ENCODE results near the gene TADA2B.
A peak's percentile ranks its signal among the peaks of the same experiment; 100 is the strongest.
"Not testable (repeated sequence)": the region's sequence is repeated elsewhere in the genome, so short reads cannot be mapped to it uniquely, and the experiment has no call there.

Gene TADA2B

DNA sequence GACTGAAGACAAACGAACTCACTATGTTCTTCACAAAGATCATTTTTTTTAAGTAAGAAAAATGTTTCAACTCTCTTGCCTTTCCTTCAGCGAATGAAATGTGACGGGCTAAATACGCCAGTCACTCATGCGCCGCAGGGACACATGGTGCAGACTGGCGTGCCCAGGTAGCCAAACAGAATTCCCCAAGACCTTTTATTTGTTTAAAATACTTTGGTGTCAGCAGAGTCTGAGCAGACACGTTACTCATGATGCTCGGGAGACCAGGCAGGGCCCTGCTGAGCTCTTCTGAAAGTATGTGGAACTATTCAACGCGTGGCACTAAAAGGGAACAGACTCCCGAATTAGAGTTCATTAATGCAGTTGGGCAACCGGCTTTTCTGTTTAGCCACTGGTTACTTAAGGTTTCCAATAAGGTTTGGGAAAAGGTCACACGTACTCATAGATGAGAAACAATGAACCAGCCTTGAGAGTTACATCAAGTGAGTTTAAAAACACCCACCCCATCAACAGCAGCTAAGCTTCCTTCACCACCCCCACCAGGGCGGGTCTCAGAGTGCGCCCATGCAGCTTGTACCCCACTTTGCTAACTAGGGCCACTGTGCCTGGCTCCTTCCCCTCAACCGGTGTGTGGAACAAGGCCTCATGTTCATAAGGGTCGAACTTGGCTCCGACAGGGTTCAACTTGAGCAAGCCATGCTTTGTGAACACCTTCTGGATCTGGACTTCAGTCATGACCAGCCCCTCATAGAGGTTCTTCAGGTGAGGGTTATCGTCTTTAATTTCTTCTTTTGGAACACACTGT, 17.4 kb downstream of the TADA2B start:
- no peak for DNase-seq

DNA sequence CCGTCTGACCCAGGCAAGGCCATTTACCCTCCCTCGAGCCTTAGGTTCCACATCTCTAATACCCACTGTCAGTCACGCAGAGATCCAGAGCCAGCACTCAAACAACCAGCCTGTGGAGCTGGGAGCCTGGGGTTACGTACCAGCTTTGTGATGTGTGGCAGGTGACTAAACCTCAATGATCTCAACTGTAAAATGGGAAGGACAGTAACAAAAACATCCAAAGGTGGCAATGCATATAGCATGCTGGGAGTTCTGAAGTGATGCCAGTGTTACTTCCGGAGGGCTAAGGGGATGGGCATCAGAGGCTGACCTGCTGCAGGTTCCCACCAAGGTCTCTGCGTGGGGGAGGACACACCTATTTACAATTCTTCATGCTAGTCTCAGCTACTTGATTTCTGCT, 18.6 kb downstream of the TADA2B start:
- DNase-seq = no peak

DNA sequence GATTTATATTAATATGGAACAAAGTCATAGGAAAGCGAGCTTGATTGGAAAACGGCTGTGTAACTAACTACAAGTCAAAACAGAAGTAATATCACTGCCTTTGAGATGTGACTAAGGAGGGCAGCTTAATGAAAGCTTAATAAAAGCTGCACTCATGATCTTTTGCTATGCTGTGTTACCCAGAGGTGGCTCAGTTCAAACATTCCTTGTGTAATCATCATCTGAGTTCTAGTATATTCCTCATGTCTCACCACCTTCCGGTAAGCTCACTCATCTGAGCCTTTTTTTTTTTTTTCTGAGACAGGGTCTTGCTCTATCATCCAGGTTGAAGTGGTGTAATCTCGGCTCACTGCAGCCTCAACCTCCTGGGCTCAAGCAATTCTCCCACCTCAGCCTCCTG, 19.6 kb downstream of the TADA2B start:
- DNase-seq = no peak

DNA sequence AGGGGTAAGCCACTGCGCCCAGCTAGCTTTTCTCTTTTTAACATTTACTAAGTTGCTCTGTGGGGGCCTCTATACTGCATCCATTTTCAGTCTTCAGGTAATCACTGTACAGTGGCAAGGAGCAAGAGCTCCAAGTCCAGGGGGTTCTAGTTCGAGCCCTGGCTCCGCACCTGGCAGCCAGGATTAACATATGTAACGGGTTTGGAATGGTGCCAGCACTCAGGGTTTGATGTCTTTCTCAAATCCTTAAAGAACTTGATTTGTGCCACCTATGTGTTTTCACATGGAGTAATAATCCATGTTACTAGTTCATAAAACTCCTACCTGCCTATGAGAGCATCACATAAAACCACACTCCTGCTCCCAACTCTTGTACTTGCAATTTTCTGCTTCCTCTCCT, 20.2 kb downstream of the TADA2B start:
- no peak for DNase-seq

DNA sequence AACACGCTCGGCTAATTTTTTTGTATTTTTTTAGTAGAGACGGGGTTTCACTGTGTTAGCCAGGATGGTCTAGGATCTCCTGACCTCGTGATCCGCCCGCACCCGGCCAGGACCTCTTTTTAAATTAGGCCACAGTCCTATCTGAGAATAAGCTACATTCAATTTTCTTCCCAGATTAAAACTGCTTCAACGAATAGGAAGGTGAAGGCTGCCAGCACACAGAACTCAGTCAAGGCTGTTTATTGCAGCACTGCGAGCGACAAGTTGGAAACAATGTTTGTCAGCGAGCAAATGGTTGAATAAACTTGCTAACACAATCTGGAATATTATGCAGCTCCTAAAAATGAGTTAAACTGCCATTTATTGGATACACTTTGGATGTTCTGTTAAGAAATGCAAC, 22.8 kb downstream of the TADA2B start:
- no peak for DNase-seq

DNA sequence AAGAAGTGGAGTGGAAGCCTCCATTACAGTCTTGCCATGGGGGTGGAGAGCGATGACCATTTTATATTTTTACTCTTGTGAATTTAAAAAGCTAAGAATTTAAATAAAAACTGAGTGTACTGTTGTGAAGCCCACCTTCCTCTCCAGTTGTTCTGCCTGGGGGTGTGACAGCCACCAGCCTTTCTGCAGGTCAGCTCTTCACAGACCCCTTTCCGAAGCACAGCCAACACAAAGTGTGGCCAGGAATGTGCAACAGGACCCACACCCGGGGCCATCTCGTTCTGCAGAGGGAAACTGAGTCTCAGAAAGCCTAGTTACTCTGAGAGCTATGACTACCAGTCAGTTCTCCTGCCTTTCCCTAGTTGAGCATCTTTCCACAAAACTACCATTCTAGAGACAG, 23.3 kb downstream of the TADA2B start:
- DNase-seq = no peak

DNA sequence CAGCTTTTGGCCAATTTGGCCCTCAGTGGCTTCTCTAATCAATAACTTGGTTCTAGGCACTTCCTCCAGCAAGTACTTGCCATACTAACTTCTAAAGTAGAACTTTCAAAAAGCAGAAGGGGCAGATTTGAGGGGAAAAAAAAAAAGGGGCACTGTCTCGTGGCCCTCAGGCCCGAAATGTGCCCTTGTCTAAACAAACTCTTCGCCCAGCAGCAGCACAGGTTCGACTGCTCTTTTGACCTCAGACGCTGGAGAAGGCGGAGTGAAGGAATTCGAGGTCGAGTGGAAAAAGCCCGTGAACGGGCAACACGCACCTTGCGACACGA, 23.9 kb downstream of the TADA2B start:
- no peak for DNase-seq

DNA sequence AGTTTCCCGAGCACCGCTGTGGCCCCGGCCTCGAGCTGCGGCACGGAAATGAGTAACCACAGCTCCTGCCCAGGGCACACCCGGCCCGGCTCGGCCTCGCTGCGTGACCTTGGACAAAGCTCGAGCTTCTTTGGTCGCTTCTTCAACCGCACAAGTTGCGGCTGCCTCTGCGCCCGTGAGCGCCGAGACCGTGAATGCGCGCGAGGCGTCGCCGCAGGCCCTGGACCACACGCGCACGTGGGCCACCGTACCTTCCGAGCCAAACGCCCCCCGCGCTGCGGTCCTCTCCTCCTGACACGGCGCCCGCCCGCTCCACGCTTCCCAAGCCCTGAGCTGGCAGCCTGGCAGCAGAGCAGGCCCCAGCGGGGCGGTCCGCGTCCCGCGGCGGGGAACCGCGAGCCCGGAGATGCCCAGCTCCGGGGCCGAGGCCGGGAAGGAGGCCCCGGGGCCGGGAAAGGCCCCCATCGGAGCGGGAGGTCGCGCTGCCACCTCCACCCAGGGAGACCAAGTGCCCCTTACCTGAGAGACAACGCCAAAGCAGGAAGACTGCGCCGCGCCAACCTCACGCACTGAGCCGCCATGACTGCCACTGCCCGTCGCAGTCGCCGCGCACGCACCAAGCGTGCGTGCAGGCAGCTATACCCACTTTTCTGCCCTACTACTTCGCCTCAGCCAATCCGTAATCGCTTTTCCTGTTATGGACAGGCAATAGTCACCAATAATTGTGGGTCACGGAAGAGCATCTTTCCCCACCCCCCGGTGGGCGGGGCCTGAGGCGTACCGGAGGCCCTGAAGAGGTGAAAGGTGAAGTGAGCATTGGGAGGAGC, 24.5 kb downstream of the TADA2B start, which contains the start of gene GRPEL1:
Gene GRPEL1 (minus strand): TSS at position 613 of the 827 bp plus-strand sequence. CDS start 32 bp downstream, at position 581.
- peak; percentile 94 for DNase-seq

DNA sequence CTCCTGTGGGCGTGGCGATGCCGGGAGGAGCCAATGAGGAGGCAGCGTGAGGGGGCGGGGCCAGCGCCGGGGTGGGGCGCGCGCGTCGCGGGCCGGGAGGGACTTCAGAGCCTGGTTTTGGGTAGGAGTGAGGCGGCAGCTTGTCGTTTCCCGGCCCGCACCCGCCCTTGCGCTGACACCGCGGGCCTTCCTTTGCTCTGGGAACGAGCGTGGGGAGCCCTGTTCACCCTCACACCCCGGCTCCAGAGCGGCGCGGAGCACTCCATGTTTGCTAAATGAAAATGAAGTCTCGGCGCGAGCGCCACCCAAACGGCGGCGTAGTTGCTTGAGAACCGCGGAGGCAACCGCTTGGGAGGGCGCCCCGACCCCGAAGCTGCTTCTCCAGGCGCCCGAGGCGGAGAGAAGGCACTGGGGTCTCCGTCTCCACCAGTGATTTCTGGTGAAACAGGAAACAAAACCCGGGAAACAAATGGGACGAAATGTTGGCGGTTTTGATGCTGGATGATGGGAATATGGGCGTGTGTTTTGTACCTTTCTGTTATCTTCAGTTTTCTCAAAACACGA, 25.2 kb downstream of the TADA2B start:
- no peak for DNase-seq

DNA sequence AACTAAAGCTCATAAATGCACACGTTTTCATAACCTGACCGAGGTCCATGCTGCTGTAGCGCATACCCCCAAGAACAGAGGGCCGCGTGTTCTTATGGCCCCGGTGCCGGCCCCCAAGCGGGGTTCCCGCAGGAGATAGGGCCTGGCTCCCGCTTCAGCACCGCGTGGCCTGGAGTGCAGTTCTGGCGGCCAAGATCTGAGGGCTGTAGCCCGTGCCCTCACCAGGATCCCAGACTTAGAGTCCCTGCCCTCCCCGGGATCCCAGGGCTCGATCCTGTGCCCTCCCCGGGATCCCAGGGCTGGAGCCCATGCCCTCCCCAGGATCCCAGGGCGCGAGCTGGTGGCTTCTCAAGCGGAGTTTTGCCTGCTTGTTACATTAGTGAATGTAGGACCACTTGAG, 25.7 kb downstream of the TADA2B start:
- DNase-seq = no peak

DNA sequence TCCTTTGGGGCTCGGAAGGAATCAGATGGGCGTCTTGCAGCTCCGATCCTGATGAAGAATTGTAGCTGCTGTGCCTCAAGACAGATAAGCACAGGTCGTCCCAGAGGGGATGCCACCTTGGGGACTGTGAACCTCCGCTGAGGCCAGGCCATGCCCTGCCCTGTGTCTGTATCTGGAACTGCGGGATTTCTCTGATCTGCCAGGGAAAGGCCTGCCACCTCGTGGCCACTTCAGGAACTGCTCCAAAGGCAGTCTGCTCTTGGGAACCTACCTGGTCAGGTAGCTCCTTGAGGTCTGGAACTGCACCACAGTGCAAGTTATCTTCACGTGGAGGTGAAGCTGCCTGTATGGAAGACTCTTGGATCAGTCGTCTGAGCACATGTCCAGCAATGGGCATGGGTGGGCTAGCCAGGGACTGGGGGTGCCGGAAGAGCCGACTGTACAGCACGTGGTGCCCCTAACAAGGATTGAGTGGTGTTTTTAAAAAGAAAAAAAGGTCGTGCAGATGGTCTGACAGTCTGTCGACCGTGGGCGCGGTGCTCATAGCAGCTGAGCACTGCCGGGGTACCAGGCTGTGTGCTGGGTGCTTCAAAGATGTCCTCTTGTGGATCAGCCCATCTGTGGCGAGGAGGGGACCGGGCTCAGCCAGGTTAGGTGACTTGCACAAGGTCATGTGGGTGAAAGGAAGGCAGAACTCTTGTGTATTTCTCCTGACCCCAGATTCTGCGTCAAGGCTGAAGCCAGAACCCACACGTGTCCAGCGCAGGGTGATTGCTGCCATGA, 27.7 kb downstream of the TADA2B start:
- peak; percentile 27 for DNase-seq

DNA sequence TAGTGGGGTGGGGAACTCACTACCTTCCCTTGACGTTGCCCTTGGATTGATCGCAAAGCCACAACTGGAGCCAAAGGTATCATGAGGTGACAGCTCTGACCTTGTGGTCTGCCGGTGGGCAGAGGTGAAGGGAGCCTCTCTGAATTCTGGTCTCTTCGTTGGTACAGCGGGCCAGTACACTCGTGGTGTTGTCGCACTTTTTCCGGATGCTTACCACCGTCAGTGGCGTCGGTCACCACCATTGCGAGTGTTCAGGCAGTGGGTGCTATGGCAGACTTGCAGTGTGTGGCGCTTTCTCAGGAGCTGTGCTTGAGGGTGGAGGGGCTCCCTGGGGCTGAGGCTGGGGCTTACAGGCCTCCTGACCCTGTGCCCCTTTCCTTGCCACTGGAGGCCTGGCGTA, 29.9 kb downstream of the TADA2B start:
- no peak for DNase-seq

DNA sequence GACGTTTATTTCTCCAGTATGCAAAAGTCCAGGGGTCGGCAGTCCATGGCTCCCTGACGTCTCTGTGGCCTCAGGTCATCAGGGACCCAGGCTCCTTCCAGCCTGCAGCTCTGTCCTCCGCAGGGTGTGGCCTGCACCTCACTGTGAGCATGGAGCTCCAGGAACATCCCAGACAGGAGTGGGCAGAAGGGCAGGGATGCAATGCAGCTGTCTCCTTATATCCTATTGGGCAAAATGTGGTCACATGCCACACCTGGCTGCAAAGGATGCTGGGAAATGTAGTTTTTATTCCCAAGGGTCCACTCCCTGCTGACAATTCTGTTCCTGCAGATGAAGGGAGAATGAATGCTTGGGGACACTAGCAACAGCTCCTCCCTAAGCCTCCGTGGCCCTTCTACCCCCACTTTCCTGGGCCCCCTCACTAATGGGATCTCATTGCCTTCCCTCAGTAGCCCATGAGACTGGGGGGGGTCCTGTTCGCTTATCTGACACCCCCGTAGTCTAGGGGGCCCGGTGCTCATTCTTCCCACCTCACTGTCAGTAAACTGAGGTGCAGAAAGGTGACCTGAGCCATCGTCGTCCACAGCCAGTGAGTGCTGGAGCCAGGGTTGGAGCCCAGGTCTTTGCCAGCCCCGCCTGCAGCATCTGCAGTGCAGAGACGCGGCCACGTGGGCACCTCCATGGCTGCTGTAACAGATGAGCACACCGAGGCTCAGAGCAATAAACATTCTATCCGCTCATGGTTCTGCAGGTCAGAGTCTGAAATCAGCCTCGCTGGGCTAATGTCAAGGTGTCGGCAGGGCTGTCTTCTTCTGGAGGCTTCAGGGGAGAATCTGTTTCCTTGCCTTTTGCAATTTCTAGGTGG, 30.6 kb downstream of the TADA2B start:
- DNase-seq = peak; percentile 12

DNA sequence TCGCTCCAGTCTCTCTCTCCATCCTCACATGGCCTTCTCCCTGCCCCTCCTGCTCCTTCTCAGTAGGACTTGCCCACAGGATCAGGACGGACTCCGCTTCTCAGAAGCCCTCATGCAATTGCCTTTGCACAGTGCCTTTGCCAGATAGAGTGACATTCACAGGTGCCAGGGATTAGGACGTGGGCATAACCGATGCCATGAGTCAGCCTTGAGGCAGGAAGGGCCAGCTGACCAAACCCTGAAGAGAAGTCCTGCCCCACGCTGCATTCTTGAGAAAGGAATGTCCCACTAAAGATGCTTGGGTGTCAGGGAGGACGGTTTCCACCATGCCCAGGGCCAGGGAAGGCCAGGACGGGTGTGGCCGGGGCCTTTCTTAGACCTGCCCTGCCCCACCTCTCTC, 31.3 kb downstream of the TADA2B start:
- no peak for DNase-seq

DNA sequence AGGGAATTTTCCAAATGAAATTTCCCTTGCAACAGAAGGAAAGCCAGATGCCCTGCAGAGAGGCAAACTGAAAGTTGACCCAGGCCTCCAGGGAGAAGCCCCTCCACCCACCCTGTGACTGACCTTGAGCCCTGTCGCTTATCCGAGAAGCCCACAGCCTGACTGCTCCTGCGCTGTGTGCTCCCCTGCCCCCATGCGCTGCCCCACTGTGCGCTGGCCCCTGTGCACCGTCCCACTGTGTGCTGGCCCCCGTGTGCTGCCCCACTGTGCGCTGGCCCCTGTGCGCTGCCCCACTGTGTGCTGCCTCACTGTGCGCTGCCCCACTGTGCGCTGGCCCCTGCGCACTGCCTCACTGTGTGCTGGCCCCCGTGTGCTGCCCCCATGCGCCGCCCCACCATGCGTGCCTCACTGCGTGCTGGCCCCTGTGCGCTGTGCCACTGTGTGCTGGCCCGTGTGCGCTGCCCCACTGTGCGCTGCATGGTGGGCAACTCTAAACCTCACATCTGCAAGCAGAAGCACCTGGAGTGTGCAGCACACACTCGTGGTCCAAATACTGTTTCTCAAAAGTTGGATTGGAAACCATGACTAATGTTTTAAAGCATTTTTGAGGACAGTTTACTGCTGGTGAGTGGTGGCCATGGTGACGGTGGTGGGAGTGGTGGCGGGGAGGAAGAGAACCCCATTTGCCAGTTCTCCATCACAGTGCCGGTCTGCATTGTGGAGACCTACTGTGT, 33.0 kb downstream of the TADA2B start:
- no peak for DNase-seq

DNA sequence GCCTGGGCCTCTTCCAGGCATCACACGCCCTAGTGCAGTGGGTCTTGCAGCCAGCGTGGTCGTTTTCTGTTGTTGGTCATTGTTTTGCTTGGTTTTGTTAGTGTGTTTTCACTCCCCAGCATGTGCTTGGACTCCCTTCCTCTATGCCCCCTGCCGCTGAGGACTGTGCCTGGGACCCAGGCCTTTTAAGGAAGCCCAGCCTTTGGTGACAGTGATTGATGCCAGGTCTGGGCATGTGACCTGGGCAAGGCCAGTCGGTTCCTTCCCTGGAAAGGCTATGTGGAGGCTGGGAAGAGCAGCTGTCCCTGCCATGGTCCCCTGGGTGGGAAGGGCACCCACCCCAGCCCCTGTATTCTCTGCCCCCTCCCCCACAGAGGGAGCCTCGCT, 33.5 kb downstream of the TADA2B start:
- no peak for DNase-seq

DNA sequence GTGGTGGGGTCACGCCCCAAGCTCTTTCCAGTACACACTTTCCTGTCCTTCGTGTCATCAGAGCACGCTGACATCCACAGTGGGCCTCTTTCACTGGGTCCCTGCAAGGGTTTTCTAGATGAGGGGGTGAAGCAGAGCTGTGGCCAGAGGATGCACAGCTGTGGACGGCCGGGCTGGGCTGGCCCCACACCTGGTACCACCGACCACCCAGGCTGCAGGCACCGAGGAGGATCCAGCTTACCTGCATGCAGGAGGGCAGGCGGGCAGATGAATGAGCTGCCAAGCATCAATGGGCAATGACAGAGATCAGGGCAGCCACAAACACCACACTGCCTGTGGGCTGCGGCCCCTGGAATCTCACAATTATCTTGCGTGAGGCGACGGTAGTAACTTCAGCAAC, 34.2 kb downstream of the TADA2B start:
- no peak for DNase-seq

DNA sequence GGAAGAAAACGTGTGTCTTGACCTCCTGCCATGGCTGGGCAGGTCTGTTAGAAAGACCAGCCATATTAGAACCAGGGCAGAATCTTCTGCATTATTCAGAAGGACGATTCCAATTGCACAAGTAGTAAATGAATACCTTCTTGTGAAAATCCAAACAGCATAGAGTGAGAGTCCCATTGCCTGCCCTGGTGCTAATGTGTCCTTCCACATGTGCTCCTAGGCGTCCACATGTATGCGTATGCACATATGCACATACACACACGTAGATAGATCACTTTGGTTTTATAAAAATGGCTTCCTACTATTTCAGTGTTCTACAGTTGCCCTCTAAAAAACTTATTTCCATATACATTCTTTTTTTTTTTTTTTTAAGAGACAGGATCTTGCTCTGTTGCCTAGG, 34.9 kb downstream of the TADA2B start:
- no peak for DNase-seq

DNA sequence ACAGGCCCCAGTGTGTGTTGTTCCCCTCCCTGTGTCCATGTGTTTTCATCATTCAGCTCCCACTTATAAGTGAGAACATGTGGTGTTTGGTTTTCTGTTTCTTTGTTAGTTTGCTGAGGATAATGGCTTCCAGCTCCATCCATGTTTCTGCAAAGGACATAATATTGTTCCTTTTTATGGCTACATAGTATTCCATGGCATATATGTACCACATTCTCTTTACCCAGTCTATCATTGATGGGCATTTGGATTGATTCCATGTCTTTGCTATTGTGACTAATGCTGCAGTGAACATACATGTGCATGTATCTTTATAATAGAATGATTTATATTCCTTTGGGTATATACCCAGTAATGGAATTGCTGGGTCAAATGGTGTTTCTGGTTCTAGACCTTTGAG, 36.3 kb downstream of the TADA2B start:
- not testable (repeated sequence) for DNase-seq

DNA sequence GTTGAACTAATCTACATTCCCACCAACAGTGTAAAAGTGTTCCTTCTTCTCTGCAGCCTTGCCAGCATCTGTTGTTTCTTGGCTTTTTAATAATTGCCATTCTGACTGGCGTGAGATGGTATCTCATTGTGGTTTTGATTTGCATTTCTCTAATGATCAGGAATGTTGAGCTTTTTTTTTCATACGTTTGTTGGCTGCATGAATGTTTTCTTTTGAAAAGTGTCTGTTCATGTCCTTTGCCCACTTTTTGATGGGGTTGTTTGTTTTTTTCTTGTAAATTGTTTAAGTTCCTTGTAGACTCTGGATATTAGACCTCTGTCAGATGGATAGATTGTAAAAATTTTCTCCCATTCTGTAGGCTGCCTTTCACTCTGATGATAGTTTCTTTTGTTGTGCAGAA, 36.7 kb downstream of the TADA2B start:
- DNase-seq = not testable (repeated sequence)
